OCI-M2 (cell line): ENCODE data around the gene CT47A7.
"Not testable (repeated sequence)": the region's sequence is repeated elsewhere in the genome, so short reads cannot be mapped to it uniquely, and the experiment has no call there.

ENCODE experiments used
- DNase-seq: peaks from one replicate; lab custom pipeline; 2025; ENCODE audit not compliant: unreplicated experiment; lab: John Stamatoyannopoulos, UW

The CT47A7 gene

GRCh38 chrX:120956500-120956899 lies at the start of gene CT47A7:
Gene CT47A7 (minus strand): TSS chrX:120956600. CDS start chrX:120956345, 255 bp downstream.
- not testable (repeated sequence) for DNase-seq

GRCh38 chrX:121000589-121000988 lies 44.2 kb upstream of the CT47A7 start:
- no peak for DNase-seq

GRCh38 chrX:120999413-120999812 lies 43.0 kb upstream of the CT47A7 start:
- DNase-seq, result no peak

GRCh38 chrX:120985660-120986059 lies 29.3 kb upstream of the CT47A7 start, which contains the start of gene CT47A1:
Gene CT47A1 (minus strand): TSS chrX:120985760. CDS start chrX:120985529, 231 bp downstream.
- DNase-seq, result not testable (repeated sequence)
